GM21529 (cell line): ENCODE data around the gene TMEM131.
"Not testable (repeated sequence)": the region's sequence is repeated elsewhere in the genome, so short reads cannot be mapped to it uniquely, and the experiment has no call there.

Source experiments
- ATAC-seq: cut with Tn5 transposase; IDR thresholded peaks from one replicate; pipeline ENCODE4 v1.9.1; 2021; ENCODE audit not compliant: unreplicated experiment

Gene TMEM131

GRCh38 chr2:97714950-97715652 is 280.6 kb downstream of the TMEM131 start:
- ATAC-seq, result no peak

GRCh38 chr2:97714084-97714949 is 281.4 kb downstream of the TMEM131 start:
- no peak for ATAC-seq

DNA sequence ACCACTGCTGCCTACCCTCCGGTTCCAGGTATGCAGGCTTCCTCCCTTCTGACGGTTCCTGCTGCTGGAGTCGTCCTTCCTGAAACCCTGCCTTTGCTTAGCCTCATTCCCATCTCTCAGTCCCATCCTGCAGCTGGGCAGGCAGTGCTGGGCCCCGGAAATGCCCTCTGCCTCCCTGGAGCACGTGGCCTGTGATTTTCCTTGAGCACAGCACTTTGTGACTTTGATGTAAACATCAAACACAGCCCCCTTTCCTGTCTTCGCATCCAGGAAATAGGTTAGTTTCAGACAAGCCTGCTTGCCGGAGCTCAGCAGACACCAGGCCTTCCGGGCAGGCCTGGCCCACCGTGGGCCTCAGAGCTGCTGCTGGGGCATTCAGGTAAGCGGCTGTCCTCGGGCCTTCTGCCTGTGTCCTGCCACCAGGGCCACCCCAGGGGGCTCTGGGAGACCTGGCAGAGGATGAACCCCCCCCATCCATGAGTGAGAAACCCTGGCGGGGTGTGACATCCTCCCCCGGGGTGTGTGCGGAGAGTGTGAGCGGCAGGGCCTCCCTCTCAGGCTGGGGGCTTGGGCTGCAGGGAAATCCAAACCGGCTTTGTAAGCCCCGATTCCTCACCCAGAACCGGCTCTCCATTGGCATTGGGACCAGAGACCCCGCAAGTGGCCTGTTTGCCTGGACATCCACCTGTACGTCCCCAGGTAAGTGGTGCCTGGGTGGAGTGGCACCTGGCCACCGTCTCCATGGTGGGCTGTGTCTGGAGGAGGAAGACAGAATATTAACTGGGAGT is 282.3 kb downstream of the TMEM131 start, which contains the start of gene ZAP70:
TSS of gene ZAP70 (plus strand) at position 281 of the 788 bp plus-strand sequence. CDS start 10,461 bp downstream, outside the sequence.
- ATAC-seq, result no peak

GRCh38 chr2:97712693-97713295 is 283.0 kb downstream of the TMEM131 start:
- no peak for ATAC-seq

DNA sequence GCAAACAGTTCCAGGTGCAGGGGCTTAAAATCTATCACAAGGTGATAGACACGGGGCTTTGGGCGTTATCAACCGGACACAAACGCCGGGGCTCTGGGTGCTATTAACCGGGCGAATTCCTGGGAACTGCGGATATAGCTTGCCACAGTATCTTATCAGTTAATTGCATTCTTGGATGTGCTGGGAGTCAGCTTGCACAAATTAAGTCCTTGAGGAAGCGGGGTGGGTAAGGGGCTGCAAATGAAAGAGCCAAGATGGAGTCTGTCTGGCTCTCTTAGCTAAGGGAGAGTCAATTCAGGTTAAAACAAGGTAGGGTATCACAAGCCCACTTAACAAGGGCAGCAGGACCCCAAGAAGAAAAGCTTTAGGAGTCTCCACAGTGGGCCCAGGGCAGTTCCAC is 283.6 kb downstream of the TMEM131 start:
- not testable (repeated sequence) for ATAC-seq

DNA sequence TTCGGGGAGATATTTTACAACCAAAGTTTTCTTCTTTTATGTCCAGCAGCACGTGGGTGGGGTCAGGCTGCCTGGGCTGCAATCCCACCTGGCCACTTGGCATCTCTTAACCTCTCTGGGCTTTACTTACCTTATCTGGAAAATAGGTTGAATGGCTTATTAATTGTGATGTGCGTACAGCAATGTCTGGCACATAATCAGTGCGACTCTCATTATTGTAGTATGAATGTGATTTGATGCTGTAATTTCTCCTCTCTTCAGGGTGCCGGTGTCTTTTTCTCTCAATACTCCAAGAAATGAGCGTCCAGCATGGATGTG is 284.4 kb downstream of the TMEM131 start:
- ATAC-seq, result no peak

DNA sequence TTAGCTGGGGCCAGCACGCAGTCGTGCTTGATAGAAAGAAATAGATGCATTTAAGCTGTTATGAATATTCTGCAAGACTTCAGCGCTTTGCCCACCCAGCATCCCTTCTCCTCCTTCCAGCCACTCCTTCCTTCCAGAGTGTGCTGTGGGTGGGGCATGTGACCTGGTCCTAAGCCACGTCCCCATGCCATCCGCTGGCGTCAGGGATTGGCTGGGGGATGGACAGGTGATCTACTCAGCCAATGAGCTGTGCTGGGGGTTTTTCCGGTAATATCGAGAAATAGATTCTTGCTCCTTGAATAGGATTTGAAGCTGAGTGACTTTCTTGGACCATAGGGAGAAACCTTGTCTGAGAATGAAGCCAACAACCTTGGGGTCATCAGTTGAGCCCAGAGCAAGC is 287.1 kb downstream of the TMEM131 start:
- no peak for ATAC-seq

DNA sequence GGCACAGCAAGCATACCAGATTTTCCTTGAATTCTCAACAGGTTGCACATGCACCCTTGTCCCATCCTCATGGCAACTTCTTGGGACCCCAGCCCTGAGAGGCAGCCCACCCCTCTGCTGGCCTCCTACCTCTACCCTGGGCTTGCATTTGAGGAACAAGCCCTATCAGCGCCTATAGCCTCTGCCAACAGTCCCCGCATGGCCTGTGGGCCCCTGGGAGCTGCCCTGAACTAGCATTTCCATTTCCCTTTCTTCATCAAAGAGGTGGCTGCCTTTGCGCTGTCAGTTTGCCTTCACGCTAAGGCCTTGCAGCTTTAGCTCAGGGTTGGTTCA is 287.7 kb downstream of the TMEM131 start:
- no peak for ATAC-seq

DNA sequence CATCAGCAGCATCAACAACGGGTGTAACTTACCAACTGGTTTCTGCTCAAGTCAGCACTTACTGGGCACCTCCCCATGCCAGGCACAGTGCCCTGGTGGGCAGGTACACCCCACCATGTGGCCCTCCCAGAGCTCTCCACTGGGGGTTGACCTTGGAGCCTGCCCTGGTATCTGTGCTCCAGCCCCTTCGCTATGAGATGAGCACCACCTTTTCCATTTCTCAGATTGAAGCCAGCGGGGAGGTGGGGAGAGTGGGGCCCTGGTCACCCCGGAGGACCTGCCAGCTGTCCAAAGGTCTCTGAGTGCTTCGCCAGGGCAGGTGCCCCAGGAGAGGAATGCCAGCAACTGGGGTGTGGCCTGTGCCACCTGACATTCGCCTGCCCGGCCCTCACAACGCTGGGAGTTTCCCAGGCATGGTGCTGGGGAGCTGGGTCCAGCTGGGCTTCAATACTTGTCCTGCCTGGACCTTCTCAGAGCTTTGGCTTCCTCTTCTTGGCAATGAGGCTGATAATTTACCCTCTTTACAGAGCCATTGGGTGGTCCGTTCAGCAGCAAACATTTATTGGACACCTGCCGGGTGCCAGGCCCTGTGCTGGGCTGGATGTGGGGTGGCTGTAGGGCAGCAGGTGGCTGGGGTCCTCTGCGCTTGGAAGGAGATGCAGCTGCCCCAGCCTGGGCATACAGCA is 288.2 kb downstream of the TMEM131 start:
- no peak for ATAC-seq

DNA sequence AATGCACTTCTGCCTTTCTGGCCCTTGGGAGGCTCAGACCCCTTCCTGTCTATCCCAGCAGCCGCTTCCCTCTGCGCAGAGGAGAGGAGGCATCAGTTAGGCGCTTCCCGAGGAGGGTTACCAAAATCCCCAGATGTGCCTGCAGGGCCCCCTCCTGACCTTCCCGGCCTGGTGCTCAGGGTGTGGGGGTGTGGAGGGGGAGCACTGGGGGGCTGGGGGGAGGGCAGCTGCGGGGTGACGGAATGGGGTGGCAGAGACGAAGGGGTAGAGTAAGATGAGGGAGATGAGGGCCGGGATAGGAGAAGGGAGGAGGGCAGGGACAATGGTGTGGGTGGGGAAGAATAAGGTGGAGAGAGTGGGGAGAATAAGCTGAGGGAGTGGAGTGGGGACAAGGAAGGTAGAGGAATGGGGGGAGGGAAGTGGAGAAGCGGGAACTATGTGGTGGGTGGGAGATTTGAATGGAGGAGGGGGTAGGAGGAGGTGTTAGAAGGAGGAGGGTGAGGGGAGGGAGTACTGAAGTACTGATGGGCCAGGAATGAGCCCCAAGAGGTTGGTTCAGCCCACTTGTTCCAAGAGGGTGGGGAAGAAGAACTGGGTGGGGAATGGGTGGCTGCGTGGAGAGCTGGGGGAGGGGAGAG is 288.9 kb downstream of the TMEM131 start:
- no peak for ATAC-seq
